Stimulated activated CD8-positive, alpha-beta memory T cell treated with anti-CD3 and anti-CD28 coated beads, Interleukin-4, amount 100 ng/mL, for 4 hours (primary cell): ENCODE results near the gene FLYWCH1.
"Not testable (repeated sequence)": the region's sequence is repeated elsewhere in the genome, so short reads cannot be mapped to it uniquely, and the experiment has no call there.

Experiments used
- DNase-seq, 2 donors: peaks; one replicate each; pipeline ENCODE4 v3.0.0-alpha.2; 2020; ENCODE audit warnings: low read depth in 2 of 2, low spot score in 1 of 2

FLYWCH1 gene

DNA sequence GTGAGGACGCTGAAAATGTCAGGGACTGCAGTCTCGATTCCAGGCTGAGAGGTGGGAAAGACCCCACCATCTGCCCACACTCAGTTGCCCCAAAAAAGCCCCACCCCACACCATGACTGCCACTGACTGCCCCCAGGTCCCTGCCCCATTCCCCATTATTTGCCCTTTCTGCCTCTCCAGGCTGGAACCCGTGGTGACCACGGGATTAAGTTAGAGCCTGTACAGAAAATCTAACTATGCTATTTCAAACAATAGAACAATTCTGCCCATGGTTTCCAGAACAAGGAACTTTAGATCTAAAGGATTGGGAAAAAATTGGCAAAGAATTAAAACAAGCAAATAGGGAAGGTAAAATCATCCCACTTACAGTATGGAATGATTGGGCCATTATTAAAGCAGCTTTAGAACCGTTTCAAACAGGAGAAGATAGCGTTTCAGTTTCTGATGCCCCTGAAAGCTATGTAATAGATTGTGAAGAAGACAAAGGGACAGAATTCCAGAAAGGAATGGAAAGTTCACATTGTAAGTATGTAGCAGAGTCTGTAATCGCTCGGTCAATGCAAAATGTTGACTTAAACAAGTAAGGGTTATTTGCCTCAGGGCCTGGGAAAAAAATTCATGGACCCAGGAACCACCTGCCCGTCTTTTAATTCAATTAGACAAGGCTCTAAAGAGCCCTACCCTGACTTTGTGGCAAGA, 14.4 kb downstream of the FLYWCH1 start:
- no peak for DNase-seq

- DNase-seq = no peak
Observed at GRCh38 chr16:2926650-2926999, 14.9 kb downstream of the FLYWCH1 start.

GRCh38 chr16:2927010-2927646, 15.4 kb downstream of the FLYWCH1 start:
- DNase-seq = peak; percentile 67 to 86

GRCh38 chr16:2928151-2928550, 16.4 kb downstream of the FLYWCH1 start:
- not testable (repeated sequence) for DNase-seq

GRCh38 chr16:2928796-2929195, 17.1 kb downstream of the FLYWCH1 start:
- no peak for DNase-seq

GRCh38 chr16:2929693-2930092, 18.0 kb downstream of the FLYWCH1 start:
- DNase-seq = no peak

- no peak for DNase-seq
Observed at GRCh38 chr16:2930236-2930635, 18.5 kb downstream of the FLYWCH1 start.

GRCh38 chr16:2931231-2931914, 19.6 kb downstream of the FLYWCH1 start:
- DNase-seq = not testable (repeated sequence)

GRCh38 chr16:2933136-2933535, 21.4 kb downstream of the FLYWCH1 start:
- DNase-seq = no peak

- no peak for DNase-seq
Observed at GRCh38 chr16:2933701-2934100, 22.0 kb downstream of the FLYWCH1 start.

DNA sequence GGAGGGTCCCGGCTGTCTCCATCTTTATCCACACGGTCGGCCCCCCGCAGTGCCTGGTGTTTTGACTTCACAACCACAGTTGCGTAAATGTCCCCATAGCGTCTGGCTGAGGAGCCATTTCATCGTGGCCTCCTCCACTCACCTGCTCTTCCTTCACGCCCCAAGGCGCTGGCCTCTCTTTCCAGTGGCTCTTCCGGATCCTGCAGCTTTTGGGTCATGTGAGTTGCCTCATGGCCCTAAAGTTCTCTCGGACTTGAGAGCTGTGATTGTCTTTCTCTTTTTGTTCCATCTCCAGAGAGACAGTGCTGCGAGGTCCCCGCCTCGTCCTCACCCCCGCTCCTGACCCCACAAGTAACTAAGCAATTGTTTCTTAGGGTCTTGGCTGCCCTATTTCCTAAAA, 22.7 kb downstream of the FLYWCH1 start:
- DNase-seq = no peak

DNA sequence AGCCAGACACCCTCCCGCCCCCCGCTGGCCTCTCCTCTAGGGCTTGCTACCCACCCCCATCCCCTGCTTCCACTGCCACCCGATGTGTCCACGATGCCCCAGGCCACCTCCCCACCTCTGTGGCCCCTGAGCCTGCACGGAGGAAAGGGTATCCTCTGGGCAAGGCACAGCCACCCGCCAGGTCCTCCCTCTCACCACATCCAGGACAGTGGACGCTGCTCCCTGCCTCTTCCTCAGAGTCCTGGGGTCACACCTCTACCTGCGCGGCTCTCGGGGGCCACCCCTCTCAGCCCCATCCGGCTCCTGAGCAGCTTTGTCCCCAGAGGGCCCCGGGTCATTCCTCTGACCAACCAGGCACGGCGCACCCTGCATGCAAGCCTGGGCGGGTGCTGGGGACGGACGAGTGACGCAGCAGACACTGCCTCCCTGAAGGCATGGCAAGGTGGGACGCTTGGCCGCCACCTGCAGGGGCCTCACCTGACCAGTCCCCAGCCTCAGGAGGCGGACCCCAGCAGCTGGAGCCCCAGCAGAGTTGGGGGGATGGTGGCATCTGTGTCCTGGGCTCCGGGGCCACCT, 24.8 kb downstream of the FLYWCH1 start:
- no peak for DNase-seq

- no peak for DNase-seq
Observed at GRCh38 chr16:2937170-2937569, 25.4 kb downstream of the FLYWCH1 start.

DNA sequence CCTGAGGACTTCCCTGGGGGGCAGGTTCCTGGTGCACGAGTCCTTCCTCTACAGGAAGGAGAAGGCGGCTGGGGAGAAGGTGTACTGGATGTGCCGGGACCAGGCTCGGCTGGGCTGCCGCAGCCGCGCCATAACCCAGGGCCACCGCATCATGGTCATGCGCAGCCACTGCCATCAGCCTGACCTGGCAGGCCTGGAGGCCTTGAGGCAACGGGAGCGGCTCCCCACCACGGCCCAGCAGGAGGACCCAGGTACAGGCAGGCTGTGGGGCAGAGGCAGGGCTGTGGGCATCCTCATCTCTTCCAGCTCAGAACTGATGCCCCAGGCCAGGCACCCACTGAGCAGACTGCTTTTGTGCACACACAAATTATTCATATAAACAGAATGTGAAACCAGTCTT, 26.5 kb downstream of the FLYWCH1 start:
- DNase-seq = no peak

DNA sequence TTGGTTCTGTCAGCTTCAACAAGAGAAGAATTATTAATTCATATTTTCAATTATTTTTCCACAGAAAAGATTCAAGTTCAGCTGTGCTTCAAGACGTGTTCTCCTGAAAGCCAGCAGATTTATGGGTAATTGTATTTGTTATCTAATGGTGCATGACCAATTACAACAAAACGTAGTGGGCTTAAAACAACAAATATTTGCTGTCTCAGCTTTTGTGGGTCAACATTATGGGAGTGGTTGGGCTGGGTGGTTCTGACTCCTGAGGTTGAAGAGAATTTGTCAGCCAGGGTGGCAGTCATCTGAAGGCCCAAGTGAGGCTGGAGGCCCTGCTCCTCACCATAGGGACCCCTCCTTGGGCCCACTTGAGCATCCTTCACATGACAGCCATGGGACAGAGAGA, 28.2 kb downstream of the FLYWCH1 start:
- no peak for DNase-seq

- DNase-seq = no peak
Observed at GRCh38 chr16:2942045-2942444, 30.3 kb downstream of the FLYWCH1 start.

GRCh38 chr16:2943716-2944115, 32.0 kb downstream of the FLYWCH1 start:
- DNase-seq = not testable (repeated sequence)

DNA sequence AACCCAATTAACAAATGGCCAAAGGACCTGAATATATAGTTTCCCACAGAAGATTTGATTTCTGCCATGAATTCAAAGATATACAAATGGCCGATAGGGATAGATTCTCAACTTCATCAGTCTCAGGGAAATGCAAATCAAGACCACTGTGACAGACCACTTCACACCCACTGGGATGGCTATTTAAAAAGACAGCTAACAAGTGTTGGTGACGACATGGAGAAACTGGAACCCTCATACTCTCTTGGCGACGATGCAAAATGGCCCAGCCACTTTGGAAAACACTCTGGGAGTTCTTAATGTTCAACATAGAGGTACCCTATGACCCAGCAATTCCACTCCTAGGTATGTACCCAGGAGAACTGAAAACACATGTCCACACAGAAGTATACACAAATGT, 34.9 kb downstream of the FLYWCH1 start:
- DNase-seq = no peak

- no peak for DNase-seq
Observed at GRCh38 chr16:2948807-2949704, 37.3 kb downstream of the FLYWCH1 start.

DNA sequence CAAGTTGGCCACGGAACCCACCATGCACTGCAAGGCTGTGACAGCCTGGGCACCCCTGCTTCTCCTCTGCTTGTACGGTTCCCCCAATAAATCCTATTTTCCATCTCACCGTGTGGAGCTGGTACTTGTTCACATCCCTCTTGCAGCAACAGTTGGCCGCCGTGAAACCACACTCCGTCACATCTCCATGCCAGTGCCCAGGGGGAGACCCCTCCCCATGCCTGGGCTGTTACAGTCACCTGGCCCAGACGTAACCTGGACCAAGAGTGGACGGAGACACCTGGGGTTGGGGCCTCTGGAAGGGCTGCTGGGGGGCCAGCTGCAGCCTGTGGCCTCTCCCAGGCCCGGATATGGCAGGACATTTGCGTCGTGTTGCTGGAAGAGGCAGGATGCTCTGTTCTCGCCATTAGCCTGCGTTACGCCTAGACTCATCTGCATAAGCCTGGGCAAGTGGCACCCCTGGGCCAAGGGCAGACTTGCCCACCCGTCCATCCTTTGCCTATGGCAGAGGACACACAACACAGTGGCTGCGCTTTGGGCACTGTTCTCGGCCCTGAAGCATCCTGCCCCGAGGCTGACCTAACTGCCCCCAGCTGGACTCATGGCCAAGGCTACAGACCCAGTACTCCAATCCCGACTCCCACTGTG, 38.1 kb downstream of the FLYWCH1 start:
- DNase-seq = no peak

DNA sequence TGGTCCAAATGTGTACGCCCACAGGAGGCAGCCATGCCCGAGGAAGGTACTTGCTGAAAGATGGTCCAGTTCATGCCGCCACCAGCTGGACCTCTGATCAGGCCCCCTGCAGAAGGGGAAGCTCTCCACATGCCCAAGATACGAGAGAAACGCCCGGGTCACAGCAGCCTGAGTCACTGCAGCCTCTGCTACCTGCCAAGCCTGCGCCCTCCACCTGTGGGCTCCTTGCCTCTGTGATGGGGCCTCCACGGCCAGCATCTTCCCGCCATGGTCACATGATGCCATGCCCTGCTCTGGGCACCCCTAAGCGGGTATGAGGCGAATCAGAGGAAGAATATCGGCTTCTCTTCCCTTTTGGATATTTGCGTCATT, 38.6 kb downstream of the FLYWCH1 start:
- DNase-seq = no peak
